ENCODE data around the gene RGL1.
"Not testable (repeated sequence)": the region's sequence is repeated elsewhere in the genome, so short reads cannot be mapped to it uniquely, and the experiment has no call there.

The RGL1 gene

DNA sequence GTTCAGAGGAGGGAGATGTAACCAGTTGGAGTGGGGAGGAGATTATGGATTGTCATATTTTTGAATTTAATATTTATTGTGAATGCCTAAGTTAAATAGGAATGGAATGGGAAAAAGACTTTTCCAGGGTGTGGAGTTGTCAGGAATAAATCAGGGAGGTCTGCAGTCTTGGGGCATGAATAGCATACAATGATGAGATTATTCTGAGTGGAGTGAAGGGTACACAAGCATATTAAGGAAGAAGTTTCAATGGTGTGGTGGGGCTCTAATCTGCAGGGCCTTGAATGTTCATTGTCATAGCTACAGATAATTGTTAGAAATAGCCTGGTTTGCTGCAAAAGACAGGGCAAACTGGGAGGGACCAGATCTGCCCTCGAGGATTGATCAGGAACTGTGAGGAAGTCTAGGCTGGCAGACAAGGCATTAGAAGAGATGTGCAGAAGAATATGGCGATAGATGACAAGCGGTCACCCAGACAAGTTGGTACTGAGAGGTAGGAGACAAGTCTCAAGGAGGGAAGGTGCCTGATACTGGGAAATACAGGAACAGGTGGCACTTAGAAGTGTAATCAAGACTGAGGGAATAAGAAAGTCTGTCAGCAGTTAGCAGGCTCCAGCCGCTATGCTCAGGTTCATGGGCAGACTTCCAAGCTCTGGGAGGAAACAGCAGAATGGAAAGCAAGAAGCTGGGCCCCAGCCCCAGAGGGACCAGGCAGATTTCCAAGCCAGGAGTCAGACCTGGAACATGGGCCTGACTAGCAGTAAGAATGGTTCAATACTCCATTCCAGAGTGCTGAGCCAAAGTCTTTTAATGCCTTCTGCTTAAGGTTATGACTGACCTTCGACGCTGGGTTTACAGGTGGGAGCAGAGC is 20.9 kb upstream of the RGL1 start:
- in situ Hi-C loops (cut with MboI; ENCODE audit: low sequenced_read_pairs), result no loop called here

DNA sequence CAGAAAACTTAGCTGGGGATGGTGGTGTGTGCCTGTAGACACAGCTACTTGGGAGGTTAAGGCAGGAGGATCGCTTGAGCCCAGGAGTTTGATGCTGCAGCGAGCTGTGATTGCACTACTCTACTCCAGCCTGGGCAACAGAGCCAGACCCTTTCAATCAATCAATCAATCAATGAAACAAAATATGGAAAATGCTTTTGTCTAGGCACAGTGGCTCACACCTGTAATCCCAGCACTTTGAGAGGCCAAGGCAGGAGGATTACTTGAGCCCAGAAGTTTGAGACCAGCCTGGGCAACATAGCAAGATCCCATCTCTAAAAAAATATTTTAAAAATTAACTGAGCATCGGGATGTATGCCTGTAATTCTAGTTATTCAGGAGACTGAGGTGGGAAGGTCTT is 19.0 kb upstream of the RGL1 start:
- in situ Hi-C loops (cut with MboI; ENCODE audit: low sequenced_read_pairs), result not testable (repeated sequence)

DNA sequence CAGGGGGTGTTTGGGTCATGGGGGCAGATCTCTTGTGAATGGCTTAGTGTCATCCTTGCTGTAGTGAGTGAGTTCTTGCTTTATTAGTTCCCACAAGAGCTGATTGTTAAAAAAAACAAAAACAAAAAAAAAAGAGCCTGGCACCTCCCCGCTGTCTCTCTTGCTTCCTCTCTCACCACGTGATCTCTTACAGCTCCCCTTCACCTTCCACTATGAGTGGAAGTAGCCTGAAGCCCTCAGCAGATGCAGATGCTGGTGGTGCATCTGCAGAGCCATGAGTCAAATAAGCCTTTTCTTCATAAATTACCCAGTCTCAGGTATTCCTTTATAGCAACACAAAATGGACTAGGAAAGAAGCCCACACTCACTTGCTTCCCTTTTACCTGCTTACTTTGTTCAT is 17.2 kb upstream of the RGL1 start:
- in situ Hi-C loops (cut with MboI; ENCODE audit: low sequenced_read_pairs), result no loop called here

DNA sequence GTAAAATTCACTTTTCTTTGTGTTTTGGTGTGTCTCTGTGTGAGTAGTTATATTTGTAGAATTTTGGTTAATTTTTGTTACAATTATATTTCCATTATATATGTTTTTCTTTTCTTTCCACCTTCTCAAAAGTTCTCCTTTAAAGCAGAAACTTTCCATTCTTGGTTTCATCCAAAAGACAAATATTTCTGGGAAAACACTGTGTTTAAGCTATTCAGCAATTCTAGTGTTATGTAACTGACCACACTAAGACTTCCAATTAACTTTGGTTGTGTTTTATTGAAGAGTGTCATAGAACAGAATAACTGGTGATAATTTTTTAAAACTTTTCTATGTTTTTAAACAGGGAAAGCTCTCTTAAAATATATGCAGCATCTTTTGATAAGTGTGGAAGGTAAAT is 13.6 kb upstream of the RGL1 start:
- in situ Hi-C loops (cut with MboI; ENCODE audit: low sequenced_read_pairs), result no loop called here

DNA sequence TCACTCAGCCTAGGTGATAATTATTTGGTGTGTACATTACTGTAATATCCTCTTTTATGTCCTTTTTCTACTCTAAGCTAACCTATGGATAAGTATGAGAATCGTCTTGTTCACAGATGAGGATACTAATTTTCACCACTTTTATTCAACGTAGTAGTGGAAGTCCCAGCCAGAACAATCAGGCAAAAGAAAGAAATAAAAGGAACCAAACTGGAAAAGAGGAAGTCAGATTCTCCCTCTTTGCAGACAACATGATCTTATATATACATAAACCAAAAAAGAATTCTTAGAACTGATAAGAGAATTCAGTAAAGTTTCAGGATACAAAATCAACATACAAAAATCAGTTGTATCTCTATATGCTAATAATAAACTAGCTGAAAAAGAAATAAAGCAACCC is 12.6 kb upstream of the RGL1 start:
- in situ Hi-C loops (cut with MboI; ENCODE audit: low sequenced_read_pairs), result no loop called here

DNA sequence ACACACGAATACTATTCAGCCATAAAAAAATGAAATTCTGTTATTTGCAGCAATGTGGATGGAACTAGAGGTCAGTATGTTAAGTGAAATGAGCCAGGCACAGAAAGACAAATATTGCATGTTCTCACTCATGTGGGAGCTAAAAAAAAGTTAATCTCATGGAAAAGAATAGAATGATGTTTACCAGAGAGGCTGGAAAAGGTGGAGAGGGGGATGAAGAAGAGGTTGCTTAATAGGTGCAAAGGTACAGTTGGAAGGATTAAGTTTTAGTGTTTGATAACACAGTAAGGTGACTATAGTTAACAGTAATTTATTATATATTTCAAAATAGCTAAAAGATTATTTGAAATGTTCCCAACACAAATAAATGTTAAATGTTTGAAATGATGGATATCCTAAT is 10.8 kb upstream of the RGL1 start:
- in situ Hi-C loops (cut with MboI; ENCODE audit: low sequenced_read_pairs), result no loop called here

DNA sequence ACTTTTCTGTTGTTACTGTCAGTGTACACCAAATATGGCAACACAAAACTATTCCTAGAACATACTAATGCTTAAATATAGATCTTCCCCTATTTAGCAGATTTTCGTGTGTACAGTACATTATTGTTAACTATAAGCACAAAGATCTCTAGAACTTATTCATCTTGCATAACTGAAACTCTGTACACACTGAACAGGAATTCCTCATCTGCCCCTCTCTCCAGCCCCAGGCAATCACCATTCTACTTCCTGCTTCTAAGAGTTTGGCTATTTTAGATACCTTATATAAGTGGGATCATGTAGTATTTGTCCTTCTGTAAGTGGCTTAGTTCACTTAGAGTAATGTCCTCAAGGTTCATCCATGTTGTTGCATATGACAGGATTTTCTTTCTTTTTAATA is 4.5 kb upstream of the RGL1 start:
- in situ Hi-C loops (cut with MboI; ENCODE audit: low sequenced_read_pairs), result no loop called here

DNA sequence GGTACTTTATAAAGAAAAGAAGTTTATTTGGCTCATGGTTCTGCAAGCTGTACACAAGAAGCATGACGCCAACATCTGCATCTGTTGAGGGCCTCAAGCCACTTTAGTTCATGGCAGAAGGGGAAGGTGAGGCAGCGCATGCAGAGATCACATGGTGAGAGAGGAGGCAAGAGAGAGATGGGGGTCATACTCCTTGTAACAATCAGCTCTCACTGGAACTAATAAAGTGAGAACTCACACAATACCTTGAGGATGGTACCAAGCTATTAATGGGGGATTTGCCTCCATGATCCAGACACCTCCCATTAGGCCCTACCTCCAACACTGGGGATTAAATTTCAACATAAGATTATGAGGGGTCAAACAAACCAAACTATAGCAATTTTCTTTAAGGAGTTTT is 3.3 kb upstream of the RGL1 start:
- in situ Hi-C loops (cut with MboI; ENCODE audit: low sequenced_read_pairs), result no loop called here

DNA sequence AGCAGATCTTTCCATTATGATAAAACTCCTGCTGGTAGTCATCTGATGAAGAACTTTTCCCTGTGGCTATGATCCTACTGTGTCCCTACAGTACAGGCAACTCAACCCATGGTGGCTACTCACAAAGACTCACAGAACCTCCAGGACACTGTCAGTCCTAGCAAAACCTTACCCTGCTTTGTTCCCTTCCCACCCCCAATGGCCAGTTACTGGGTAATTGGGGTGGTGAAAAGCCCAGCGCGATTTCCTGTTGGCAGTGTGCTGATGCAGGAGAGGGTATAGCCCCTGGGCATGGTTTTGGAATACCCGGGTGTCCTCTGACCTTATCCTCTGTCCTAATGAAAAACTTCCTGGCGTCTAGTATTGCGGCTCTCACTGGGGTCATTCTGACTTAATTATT is 533 bp upstream of the RGL1 start:
- in situ Hi-C loops (cut with MboI; ENCODE audit: low sequenced_read_pairs), result no loop called here

DNA sequence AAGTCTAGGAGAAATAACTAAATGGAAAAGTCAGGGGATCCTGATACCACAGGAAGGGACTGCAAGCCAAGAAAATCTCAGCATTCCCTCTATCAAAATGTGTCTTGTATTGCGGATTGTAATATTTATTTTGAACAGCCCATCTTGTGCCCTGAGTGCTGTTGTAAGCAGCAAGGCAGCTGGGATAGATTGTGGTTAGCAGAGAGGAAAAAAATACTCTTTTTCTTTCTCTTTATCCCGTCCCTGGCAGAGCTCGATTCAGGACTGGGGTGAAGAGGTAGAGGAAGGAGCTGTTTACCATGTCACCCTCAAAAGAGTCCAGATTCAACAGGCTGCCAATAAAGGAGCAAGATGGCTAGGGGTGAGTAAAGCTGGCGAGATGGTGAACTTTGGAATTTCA is 1.2 kb downstream of the RGL1 start:
- in situ Hi-C loops (cut with MboI; ENCODE audit: low sequenced_read_pairs), result no loop called here

DNA sequence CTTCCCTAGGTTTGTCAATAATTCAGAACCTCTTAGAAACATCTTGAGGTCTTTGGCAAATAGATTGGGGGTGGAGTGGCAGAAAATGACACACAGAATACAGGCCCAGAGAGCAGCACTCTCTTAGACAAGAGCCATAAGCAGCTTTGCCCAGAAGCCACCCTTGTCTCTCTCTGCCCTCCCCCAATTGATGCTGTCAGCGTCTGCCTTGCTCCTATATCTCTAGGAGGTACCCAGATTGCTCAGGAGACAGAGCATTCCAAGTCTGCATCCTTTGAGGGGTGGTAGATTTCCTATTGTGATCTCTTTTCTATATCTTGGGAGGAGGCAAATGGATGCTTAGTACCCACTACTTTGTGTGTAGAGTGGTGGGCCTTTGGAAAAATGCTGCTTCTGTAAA is 1.8 kb downstream of the RGL1 start:
- in situ Hi-C loops (cut with MboI; ENCODE audit: low sequenced_read_pairs), result no loop called here

DNA sequence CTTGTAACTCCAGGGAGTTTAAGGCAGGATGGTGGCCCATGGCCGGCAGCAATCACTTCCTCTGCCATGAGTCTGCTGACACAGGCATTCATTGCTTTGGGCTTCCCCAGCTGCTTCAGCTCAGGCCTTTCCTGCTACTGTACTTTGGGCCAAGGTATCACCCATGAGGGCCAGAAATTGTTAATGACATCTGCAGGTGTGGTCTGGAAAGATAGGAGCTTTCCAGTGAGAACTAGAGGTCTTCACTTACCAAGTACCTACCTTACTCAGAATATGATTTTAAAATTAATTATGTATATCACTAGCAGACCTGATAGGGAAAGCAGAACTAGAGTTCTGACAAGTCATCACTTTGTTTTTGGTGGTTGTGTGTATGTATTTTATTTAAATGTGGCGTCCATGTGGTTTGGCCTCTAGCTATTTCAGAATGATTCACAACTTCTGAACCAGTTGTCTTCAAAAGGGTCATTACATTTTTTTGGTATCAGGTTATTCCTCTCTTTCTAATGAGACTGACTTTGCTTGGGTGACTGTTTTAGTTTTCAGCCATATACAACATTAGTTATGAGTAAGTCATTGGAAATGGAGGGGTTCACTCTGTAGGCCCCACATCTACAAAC is 2.7 kb downstream of the RGL1 start:
- in situ Hi-C loops (cut with MboI; ENCODE audit: low sequenced_read_pairs), result no loop called here

DNA sequence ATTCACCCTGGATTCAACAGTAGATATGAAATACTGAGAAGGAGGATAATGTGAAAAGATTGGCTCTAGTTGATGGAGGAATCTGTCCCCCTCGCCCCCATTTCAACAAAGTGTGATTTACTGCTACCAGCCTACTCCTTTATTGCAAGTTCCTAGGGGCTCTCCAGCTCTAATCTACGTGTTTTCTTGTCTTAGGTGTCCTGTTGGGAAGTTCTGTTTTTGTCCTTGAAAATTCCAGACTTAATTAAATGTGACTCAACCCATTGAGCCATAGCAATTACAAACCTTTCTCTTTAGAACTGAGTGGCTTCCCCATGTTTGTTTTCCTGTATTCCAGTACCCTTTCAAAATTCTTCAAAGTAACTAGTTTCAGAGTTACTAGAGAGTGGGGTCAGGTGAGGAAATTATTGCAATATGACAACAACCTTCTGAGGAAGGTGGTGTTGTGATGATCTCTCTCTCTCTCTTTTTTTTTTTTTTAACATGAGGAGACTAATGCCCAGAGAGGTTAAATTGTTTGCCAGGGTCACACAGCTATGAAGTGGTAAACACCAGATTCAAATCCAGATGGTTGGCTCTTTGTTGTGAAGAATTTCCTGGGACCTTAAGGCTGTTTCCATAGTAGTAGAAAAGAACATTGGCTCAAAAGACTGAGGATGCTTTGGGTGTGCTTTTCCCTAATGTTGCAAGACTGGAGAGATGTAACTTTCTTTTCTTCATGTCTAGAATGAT is 3.5 kb downstream of the RGL1 start:
- in situ Hi-C loops (cut with MboI; ENCODE audit: low sequenced_read_pairs), result no loop called here

DNA sequence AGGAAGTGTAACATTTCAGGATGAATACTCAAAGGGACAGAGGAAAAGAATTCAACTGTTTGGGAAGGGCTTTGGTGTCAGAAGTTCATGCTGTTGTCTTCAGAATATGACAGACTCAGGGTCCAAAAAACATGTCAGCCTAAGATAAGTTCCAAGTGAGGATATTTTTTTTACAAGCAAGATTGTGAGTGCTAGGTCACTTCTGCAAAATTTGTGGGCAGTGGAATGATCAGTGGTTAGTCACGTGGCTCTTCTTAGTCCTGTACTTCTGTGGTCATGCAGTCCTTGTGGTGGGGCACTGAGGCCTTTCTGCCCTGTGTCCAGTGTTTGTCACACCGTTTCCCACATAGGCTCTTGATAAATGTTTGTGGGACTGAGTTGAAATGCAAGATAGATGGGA is 5.2 kb downstream of the RGL1 start:
- in situ Hi-C loops (cut with MboI; ENCODE audit: low sequenced_read_pairs), result no loop called here

DNA sequence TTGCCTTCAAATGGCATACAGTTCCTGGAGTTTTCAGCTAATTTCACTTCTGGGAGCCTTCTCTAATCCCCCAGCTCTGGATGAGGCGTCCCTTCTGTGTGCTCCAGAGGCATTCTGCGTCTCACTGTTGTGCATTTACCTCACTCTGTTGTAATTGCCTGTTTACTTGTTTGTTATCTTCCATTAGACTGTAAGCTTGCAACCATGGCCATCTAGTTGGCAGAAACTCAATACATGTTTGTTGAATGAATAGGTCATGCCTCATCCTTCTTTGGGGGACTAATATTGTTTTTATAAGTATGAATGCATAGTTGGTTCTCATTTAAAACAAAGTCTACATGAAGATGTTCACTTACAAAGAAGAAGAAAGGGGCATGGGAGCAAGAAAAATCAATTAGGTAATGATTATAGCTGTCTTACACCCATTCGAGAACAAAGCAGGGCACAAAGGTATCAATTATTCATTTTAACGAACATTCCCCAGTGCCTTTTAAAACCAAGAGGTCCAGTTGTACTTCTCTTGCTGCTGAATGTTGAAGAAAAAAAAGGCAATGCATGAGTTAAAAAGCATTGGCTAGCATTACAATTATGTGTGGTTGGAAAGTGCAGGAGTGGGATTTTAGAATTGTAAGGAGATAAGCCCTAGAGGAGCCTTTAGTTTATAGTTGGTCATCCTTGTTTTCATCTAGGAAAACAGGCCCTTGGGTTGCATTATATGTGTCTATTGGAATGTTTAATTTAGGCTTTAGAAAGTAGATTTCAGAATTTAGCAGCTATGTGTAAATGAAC is 6.0 kb downstream of the RGL1 start:
- in situ Hi-C loops (cut with MboI; ENCODE audit: low sequenced_read_pairs), result no loop called here

DNA sequence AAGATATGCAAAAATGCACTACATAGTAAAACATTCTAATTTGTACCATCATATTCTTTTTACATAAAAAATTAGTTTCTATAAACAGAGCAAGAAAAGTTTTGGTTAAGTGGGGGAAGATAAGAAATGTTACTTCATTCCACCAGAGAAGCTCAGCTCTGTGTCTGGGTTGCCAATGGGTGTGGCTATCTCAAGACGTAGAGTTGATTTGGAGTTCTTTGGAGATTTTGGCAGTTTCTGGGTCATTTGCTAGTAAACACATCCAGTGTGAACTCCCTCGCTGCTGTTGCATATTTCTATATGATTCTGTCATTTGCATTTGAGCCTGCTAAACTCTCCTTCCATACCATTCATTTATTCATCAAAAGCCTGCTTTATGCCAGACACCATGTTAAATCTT is 7.2 kb downstream of the RGL1 start:
- in situ Hi-C loops (cut with MboI; ENCODE audit: low sequenced_read_pairs), result no loop called here

DNA sequence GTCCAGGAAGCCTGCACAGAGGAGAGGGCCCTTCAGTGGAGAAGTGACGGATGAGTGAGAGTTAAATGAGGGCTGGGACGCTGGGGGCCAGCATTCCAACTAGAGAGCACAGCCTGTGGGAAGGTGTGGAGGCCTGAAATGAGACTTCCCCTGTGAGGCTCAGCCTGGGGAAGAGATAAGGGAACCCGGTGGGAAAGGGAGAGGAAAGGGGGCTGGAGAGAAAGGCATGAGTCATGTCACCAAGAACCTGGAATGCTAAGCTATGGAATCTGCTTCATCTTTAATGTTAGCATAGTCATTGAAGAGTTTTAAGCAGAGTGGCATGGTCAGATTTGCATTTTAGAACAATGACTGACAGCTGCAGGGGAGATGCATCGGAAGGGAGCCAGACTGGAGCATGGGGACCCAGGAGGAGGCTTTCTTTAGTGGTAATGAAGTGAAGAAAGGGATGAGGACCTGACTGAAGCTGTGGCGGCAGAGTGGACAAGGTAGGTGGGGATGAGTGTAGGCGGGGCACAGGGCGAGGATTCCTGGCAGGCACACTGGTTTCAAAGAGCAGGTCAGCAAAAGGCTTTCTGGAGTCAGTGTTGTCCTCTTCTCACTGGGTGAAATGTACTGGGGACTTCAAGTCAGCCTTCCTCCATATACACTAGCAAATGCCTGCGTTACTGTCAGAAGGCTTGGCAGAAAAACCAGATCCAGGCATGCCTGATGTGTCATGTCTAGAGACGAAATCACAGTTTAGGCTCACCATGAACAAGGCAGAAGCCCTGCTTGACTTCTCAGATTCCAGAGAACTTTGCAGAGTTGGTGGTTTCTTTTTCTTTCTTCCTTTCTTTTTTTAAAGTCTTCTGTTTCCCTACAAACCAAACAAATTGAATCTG is 8.0 kb downstream of the RGL1 start:
- in situ Hi-C loops (cut with MboI; ENCODE audit: low sequenced_read_pairs), result no loop called here

DNA sequence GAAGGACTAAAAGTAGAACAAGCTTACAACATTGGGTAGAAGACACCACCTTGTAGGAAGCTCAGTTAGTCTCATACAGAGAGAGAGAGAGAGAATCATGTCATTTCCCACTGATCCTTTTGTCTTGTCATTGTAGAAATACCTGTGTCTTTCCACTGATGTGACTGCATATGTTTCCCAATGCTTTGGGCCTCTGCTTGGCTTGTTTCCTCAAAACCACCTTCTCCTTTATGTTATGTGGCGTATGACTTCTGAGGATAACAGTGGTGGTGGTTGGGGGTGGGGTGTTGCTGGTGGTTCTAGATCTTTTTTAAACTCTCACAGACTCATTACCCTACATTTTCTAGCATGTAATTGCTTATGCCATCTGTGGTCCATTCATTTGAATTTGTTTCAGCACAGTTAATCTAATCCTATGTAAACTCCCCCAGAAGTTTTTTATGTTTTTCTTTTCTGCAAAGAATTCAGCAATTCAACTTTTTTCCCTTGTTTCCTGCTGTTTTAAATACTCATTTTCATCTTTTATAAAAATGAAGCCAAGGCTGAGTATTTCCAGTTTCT is 9.3 kb downstream of the RGL1 start:
- in situ Hi-C loops (cut with MboI; ENCODE audit: low sequenced_read_pairs), result no loop called here

DNA sequence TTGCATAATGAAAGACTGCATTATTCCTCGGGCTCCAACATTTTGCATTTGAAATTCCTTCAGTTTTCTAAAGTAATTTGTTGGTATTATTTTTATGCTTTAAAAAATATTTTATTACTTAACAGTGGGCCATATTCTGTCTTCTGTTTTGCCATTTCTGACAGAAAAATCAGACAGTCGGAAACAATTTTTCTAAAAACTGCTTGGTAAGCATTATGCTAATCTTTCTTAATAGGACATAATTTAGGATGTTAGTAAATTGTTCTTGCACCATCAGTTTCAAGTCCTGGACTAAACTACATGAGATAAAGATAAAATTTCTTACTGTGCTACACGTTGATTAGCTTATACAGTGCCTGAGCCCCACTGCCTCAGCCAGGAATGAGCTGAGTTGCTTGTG is 11.2 kb downstream of the RGL1 start:
- in situ Hi-C loops (cut with MboI; ENCODE audit: low sequenced_read_pairs), result no loop called here

All from HL-60/S4 treated with phorbol 12-myristate 13-acetate at 8.2 ng/mL for 4 days and 3 days (cell line).